ENCODE data around the gene RB1. TPM values are rescaled to one million over a fixed set of nuclear protein-coding genes. Genes with fewer than 3 reads are reported as not detected.
A peak's percentile ranks its signal among the peaks of the same experiment; 100 is the strongest.
"Not testable (repeated sequence)": the region's sequence is repeated elsewhere in the genome, so short reads cannot be mapped to it uniquely, and the experiment has no call there.

The RB1 gene
- total RNA-seq, 1 donor = 48.4 TPM

- H3K4me3 ChIP-seq (ENCODE audit: low read depth, low read length) = no peak overlapping the region
- peak; percentile 70 for DNase-seq (ENCODE audit: low read depth)
- peak; percentile 58 for TF ChIP-seq CTCF (IDR thresholded peaks at IDR 0.05; ENCODE audit: insufficient read depth, low read length)
These were observed 31.1 kb downstream of the RB1 start for GRCh38 chr13:48334534-48335127.

GRCh38 chr13:48339198-48339597 lies 35.6 kb downstream of the RB1 start:
- DNase-seq (ENCODE audit: low read depth); H3K4me3 ChIP-seq (ENCODE audit: low read depth, low read length): not testable (repeated sequence)

DNA sequence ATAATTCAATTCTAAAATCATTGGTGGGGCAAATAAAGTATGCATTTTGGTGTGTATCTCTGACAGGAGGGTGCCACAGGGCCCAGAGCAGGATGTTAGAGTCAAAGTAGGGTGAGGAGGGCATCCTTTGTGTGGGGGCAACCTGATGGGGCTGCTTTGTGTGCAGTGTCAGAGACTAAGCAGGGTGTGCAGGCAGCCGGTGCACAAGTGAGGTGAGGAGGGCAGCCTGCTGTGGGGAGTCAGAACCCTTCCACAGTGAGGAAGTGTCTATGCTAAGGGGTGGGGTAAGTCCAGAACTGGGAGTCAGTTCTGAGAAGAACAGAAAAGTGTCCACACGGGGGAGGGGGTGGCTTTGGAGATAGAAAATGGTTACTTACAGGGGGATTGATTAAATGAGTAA lies 40.7 kb downstream of the RB1 start:
- TF ChIP-seq CTCF (IDR thresholded peaks at IDR 0.05; ENCODE audit: insufficient read depth, low read length) = no peak
- H3K4me3 ChIP-seq (ENCODE audit: low read depth, low read length) = no peak overlapping the region
- DNase-seq (ENCODE audit: low read depth) = no peak

- DNase-seq (ENCODE audit: low read depth) = no peak
- H3K4me3 ChIP-seq (ENCODE audit: low read depth, low read length) = no peak overlapping the region
- TF ChIP-seq CTCF (IDR thresholded peaks at IDR 0.05; ENCODE audit: insufficient read depth, low read length) = no peak
These were observed 43.0 kb downstream of the RB1 start for GRCh38 chr13:48346583-48346982.

GRCh38 chr13:48349525-48349924 lies 46.0 kb downstream of the RB1 start:
- no peak for DNase-seq (ENCODE audit: low read depth)
- H3K4me3 ChIP-seq (ENCODE audit: low read depth, low read length) = no peak overlapping the region
- TF ChIP-seq CTCF (IDR thresholded peaks at IDR 0.05; ENCODE audit: insufficient read depth, low read length) = no peak

GRCh38 chr13:48353590-48353989 lies 50.0 kb downstream of the RB1 start:
- no peak overlapping the region for H3K4me3 ChIP-seq (ENCODE audit: low read depth, low read length)
- no peak for TF ChIP-seq CTCF (IDR thresholded peaks at IDR 0.05; ENCODE audit: insufficient read depth, low read length)
- no peak for DNase-seq (ENCODE audit: low read depth)

- not testable (repeated sequence) for H3K4me3 ChIP-seq (ENCODE audit: low read depth, low read length); DNase-seq (ENCODE audit: low read depth)
These were observed 52.0 kb downstream of the RB1 start for GRCh38 chr13:48355524-48355923.

DNA sequence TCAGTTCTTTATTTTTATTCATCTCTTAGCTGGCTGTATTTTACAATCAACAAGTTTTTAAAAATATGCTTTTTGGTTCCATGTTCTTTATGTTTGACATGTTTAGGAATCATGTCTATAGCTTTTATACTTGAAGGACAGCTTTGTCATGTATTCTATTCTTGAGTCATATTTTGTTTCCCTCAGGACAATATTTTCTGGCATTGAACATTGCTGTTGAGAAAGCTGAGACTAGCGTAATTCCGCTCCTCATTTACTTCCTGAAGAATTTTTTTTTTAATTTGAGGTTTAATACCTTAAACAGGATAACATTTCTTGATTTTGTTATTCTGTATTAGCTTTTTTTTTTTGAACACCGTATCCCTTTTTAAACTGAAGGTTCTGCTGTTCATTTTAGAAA lies 53.2 kb downstream of the RB1 start:
- H3K4me3 ChIP-seq (ENCODE audit: low read depth, low read length) = no peak overlapping the region
- no peak for DNase-seq (ENCODE audit: low read depth)
- TF ChIP-seq CTCF (IDR thresholded peaks at IDR 0.05; ENCODE audit: insufficient read depth, low read length) = no peak
